Upper lobe of left lung (tissue), 4 donors: ENCODE data around the gene AFF3.

ENCODE experiments used
- CTCF ChIP-seq, 6 experiments: fragments of 450-650 bp in 4 of 6; fragments of 200-600 bp in 2 of 6; sonication (generic) in 2 of 6; IDR thresholded peaks; one replicate each; pipeline ENCODE4 v1.5.1; 2016 to 2019; ENCODE audit warnings: antibody characterized with exemption in 6 of 6
- EP300 ChIP-seq, 4 donors: sonication (generic); formaldehyde crosslinking; IDR thresholded peaks; one replicate each; pipeline ENCODE4 v1.5.1; 2017; ENCODE audit warnings: antibody characterized with exemption in 4 of 4, control low read depth in 2 of 4
- POLR2A ChIP-seq, 4 donors: fragments of 450-650 bp; IDR thresholded peaks; one replicate each; pipeline ENCODE4 v1.5.1; 2016 to 2017; ENCODE audit warnings: antibody characterized with exemption in 4 of 4, mild to moderate bottlenecking in 2 of 4

DNA sequence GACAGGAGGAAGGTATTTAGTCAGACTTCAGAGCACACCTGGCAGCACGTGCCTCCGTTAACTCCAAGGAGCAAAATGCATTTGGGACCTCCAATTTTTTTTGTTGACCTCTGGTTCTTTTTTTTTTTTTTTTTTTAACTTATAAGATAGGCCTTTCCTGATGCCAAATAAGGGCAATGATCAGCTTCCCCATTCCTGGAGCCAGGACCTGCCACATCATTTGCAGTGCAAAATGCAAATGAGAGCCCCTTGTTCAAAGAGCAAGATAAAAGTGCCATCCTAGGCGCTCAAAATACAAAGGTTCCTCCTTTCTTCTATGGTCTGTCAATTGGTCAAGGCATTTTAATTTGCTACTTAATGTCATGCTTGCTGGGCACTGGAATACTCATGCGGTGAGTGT, 519.4 kb downstream of the AFF3 start:
- no peak for TF ChIP-seq CTCF (IDR thresholded peaks at IDR 0.05)
- TF ChIP-seq POLR2A (IDR thresholded peaks at IDR 0.05), result no peak
- TF ChIP-seq EP300 (IDR thresholded peaks at IDR 0.05), result no peak
